Sigmoid colon (tissue), 7 donors: ENCODE data around the gene N4BP2. TPM values are rescaled to one million over a fixed set of nuclear protein-coding genes. Genes with fewer than 3 reads are reported as not detected.
"Not testable (repeated sequence)": the region's sequence is repeated elsewhere in the genome, so short reads cannot be mapped to it uniquely, and the experiment has no call there.

Experiments
- DNase-seq: peaks from one replicate; pipeline ENCODE4 v3.0.0-alpha.2; 2019
- H3K27ac ChIP-seq, 4 donors: fragments of 200-600 bp; sonication (generic); one replicate each; pipeline ENCODE4 v1.5.1; 2016 to 2019; ENCODE audit warnings: mild to moderate bottlenecking in 1 of 4
- H3K27me3 ChIP-seq, 3 donors: fragments of 200-600 bp; sonication (generic); one replicate each; pipeline ENCODE4 v1.5.1; 2019; ENCODE audit warnings: mild to moderate bottlenecking in 1 of 3
- H3K36me3 ChIP-seq, 4 donors: fragments of 200-600 bp; sonication (generic); one replicate each; pipeline ENCODE4 v1.5.1; 2016 to 2019
- H3K4me1 ChIP-seq, 4 donors: fragments of 200-600 bp; sonication (generic); one replicate each; pipeline ENCODE4 v1.5.1; 2017 to 2019
- H3K4me3 ChIP-seq, 4 donors: fragments of 200-600 bp; sonication (generic); one replicate each; pipeline ENCODE4 v1.5.1; 2017 to 2019; ENCODE audit warnings: mild to moderate bottlenecking in 2 of 4, moderate library complexity in 1 of 4
- H3K9me3 ChIP-seq, 4 donors: fragments of 200-600 bp in 3 of 4; sonication (generic) in 3 of 4; one replicate each; pipeline versions ENCODE4 v1.5.1 to v1.6.1; 2013 to 2019
- EP300 ChIP-seq, 4 donors: sonication (generic); formaldehyde crosslinking; IDR thresholded peaks; one replicate each; pipeline ENCODE4 v1.6.1; 2017; ENCODE audit warnings: antibody characterized with exemption in 4 of 4
- POLR2A ChIP-seq, 2 donors: fragments of 450-650 bp; IDR thresholded peaks; one replicate each; pipeline ENCODE4 v1.6.1; 2016; ENCODE audit warnings: antibody characterized with exemption in 2 of 2, mild to moderate bottlenecking in 2 of 2, moderate library complexity in 2 of 2
- POLR2AphosphoS5 ChIP-seq, 4 donors: sonication (generic); formaldehyde crosslinking; IDR thresholded peaks; one replicate each; pipeline ENCODE4 v1.6.1; 2017; ENCODE audit warnings: antibody characterized with exemption in 4 of 4
- WGBS, 2 donors: extraction: QIAGEN DNeasy Blood & Tissue Kit; methylation state at CpG; one replicate each; pipeline ENCODE4 v1.1.7; 2013; 5-methylcytosine and 5-hydroxymethylcytosine counted together
- intact Hi-C: fragments of 100-400 bp; cut with DNase I; formaldehyde crosslinking; loops from one replicate; pipeline ENCODE4 v1.15.1; 2023
- polyA plus RNA-seq, 3 donors: library from polyadenylated mRNA; stranded (reverse); fragments of 200-250 nt; gene quantifications; one replicate each; pipeline ENCODE4 v1.2.3, GENCODE V29; 2013
- total RNA-seq, 4 donors: library from RNA; depleted of rRNA; stranded (reverse); fragments of >200 nt; gene quantifications; one replicate each; pipeline ENCODE4 v1.1.0, GENCODE V29; 2016
- TF ChIP-seq, protein P1 (sequence below), 4 experiments: fragments of 450-650 bp in 3 of 4; fragments of 200-600 bp in 1 of 4; IDR thresholded peaks; one replicate each; pipeline ENCODE4 v1.5.1; 2016 to 2019; ENCODE audit warnings: antibody characterized with exemption in 4 of 4, mild to moderate bottlenecking in 3 of 4, moderate library complexity in 2 of 4
- donor health status: healthy with polysubstance abuse.
- donor health status: Bipolar disorder and iron deficiency.
- donor health status: healthy.

Gene N4BP2
- total and polyA plus RNA-seq, 7 donors, result 1.4 to 11.9 (median 7.9) TPM

DNA sequence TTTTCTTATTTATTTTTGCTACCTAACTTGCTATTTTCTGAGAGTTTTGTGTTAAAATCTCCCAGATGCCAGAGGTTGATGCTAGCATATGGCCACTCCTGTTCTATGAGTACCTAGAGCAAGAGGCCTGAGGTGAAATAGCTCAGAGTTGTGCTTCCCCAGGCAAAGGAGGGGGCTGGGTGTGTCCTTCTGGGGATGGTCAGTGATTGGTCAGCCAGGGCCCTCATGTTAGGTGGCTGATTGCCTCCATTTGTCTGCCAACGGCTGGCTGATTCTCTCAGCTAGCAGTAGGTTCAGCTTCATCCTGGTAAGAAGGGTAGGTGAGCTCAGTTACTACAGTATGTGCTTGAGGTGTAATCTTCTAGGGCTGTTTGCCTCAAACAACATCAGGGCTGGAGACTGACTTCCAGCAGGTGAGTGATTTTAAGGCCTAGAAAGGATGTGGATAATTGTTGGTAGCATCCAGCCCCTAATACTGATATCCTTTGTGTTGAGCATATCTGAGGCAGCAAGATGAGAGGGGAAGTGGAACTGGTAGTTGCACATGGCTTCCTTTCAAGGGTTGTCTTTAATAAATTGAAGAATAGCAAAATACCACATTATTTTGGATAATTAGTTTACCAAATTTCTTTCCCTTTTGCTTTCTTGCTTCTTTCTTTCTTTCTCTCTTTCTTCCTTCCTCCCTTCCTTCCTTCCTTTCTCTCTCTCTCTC lies 77.7 kb downstream of the N4BP2 start:
- Histone ChIP-seq H3K4me3 (no peak overlapping the region), H3K27ac (no peak overlapping the region), H3K36me3 (peaks cover 0 to 20% (median 0%) of the 10 kb centered on the region in 4 donors), H3K9me3 (no peaks in the 10 kb centered on the region), H3K4me1 (no peaks in the 10 kb centered on the region), H3K27me3 (no peaks in the 10 kb centered on the region)
- 84 to 89% methylated on average over 1 of the region's 1 CpG for WGBS, 2 donors
- intact Hi-C loops, result no loop called here
- no peak for DNase-seq
- TF ChIP-seq, protein P1, sequence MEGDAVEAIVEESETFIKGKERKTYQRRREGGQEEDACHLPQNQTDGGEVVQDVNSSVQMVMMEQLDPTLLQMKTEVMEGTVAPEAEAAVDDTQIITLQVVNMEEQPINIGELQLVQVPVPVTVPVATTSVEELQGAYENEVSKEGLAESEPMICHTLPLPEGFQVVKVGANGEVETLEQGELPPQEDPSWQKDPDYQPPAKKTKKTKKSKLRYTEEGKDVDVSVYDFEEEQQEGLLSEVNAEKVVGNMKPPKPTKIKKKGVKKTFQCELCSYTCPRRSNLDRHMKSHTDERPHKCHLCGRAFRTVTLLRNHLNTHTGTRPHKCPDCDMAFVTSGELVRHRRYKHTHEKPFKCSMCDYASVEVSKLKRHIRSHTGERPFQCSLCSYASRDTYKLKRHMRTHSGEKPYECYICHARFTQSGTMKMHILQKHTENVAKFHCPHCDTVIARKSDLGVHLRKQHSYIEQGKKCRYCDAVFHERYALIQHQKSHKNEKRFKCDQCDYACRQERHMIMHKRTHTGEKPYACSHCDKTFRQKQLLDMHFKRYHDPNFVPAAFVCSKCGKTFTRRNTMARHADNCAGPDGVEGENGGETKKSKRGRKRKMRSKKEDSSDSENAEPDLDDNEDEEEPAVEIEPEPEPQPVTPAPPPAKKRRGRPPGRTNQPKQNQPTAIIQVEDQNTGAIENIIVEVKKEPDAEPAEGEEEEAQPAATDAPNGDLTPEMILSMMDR (IDR thresholded peaks at IDR 0.05), result no peak
- TF ChIP-seq POLR2A (IDR thresholded peaks at IDR 0.05), result no peak
- no peak for TF ChIP-seq POLR2AphosphoS5 (IDR thresholded peaks at IDR 0.05)
- no peak for TF ChIP-seq EP300 (IDR thresholded peaks at IDR 0.05)

DNA sequence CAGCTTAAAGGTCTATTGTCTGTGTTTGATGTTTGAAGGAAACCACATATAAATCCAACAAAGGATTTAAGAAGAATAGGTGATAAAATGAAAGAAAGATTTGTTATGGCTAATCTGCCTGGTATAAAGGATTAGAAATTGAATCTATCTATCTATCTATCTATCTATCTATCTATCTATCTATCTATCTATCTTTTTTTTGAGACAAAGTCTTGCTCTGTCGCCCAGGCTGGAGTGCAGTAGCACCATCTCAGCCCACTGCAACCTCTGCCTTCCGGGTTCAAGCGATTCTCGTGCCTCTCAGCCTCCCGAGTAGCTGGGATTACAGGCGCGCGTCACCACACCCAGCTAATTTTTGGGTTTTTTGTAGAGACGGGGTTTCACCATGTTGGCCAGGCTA lies 79.6 kb downstream of the N4BP2 start:
- H3K36me3 ChIP-seq, result peaks cover 0 to 20% (median 0%) of the 10 kb centered on the region in 4 donors
- H3K27ac ChIP-seq, H3K9me3 ChIP-seq, H3K27me3 ChIP-seq, H3K4me3 ChIP-seq, intact Hi-C loops, H3K4me1 ChIP-seq, DNase-seq: not testable (repeated sequence)
- 97 to 98% methylated on average over 9 of the region's 9 CpGs for WGBS, 2 donors

DNA sequence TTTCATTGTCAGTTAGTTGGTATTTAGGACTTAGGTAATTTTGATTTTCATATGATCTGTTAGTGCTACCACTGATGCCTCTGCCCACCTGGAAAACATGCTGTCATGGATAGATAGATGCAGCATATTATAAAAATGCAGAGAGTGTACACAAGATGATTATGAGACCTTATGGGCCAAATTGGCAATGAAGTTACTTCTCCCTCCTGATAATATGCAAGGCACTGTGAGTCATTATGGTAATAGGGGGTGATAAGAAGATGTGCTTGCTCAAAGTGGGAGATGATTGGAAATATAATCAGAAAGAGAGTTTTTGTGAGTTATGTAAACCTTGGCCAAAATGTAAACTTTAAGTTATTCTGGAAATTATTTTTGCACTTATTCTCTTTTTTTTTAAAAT lies 83.5 kb downstream of the N4BP2 start:
- H3K9me3 ChIP-seq, result no peaks in the 10 kb centered on the region

DNA sequence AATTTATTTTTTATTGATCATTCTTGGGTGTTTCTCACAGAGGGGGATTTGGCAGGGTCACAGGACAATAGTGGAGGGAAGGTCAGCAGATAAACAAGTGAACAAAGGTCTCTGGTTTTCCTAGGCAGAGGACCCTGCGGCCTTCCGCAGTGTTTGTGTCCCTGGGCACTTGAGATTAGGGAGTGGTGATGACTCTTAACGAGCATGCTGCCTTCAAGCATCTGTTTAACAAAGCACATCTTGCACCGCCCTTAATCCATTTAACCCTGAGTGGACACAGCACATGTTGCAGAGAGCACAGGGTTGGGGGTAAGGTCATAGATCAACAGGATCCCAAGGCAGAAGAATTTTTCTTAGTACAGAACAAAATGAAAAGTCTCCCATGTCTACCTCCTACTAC lies 83.9 kb downstream of the N4BP2 start:
- H3K27me3 ChIP-seq, DNase-seq, H3K27ac ChIP-seq, H3K4me3 ChIP-seq, H3K4me1 ChIP-seq, H3K9me3 ChIP-seq, intact Hi-C loops: not testable (repeated sequence)
- WGBS, 2 donors, result 85 to 89% methylated on average over 4 of the region's 4 CpGs
- peaks cover 0 to 13% (median 1%) of the 10 kb centered on the region in 4 donors for H3K36me3 ChIP-seq

More for the DNA sequence above, 83.5 kb downstream of the N4BP2 start:
- Histone ChIP-seq H3K4me3 (no peak overlapping the region), H3K27ac (no peak overlapping the region), H3K4me1 (no peaks in the 10 kb centered on the region), H3K27me3 (no peaks in the 10 kb centered on the region), H3K36me3 (peaks cover 0 to 13% (median 1%) of the 10 kb centered on the region in 4 donors)
- no peak for DNase-seq
- intact Hi-C loops, result no loop called here
- TF ChIP-seq EP300 (IDR thresholded peaks at IDR 0.05) (no peak), POLR2A (IDR thresholded peaks at IDR 0.05) (no peak), POLR2AphosphoS5 (IDR thresholded peaks at IDR 0.05) (no peak)
- TF ChIP-seq, protein P1 (IDR thresholded peaks at IDR 0.05), result no peak

DNA sequence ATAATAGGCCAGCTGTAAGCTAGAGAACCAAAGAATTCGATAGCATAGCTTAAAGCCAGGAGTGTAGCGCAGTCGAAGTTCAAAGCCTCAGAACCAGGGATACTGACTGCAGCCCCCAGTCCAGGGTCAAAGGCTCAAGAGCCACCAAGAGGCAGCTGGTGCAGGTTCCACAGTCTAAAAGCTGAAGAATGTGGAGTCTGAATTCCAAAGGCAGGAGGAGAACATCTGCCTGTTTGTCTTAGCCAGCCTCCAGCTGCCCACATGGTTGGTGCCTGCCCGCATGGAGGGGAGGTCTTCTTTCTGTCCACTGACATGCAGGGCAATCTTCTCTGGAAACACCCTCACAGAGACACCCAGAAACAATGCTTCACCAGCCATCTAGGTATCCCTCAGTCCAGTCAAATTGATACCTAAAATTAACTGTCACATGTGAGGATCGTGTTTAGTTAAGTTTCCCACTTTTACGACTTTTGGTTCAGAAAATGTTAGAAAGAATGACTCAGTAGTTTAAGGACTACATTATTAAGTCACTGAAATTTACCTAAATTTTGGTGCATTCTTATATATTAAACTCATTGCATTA lies 87.4 kb downstream of the N4BP2 start:
- TF ChIP-seq, protein P1 (IDR thresholded peaks at IDR 0.05), result no peak
- no peak for TF ChIP-seq POLR2A (IDR thresholded peaks at IDR 0.05)
- Histone ChIP-seq H3K4me3 (no peak overlapping the region), H3K27me3 (no peaks in the 10 kb centered on the region), H3K4me1 (no peaks in the 10 kb centered on the region), H3K36me3 (peaks cover 0 to 3% (median 0%) of the 10 kb centered on the region in 4 donors), H3K9me3 (no peaks in the 10 kb centered on the region), H3K27ac (no peak overlapping the region)
- intact Hi-C loops, result no loop called here
- 92% methylated on average over 6 of the region's 6 CpGs for WGBS, 2 donors
- no peak for DNase-seq

DNA sequence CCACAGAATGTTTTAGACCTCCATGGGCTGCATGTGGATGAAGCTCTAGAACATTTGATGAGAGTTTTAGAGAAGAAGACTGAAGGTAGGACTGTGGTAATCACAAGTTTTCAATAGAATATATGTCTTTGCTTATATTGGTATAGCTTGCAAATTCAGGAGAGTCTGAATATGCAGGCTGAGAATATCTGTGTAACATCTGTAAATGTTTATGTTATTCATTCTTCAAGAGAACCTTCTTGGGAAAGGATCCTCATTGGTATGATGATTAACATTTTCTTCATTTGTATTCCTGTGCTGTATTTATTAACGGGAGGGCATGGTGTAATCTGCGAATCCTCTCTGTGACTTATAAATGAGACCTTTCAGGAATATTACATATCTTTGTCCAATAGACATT lies 88.1 kb downstream of the N4BP2 start:
- DNase-seq, result no peak
- intact Hi-C loops, result no loop called here
- Histone ChIP-seq H3K4me1 (no peaks in the 10 kb centered on the region), H3K27me3 (no peaks in the 10 kb centered on the region), H3K4me3 (no peak overlapping the region), H3K9me3 (no peaks in the 10 kb centered on the region), H3K36me3 (peaks cover 0 to 3% (median 0%) of the 10 kb centered on the region in 4 donors), H3K27ac (no peak overlapping the region)
- TF ChIP-seq, protein P1 (IDR thresholded peaks at IDR 0.05), result no peak
- TF ChIP-seq POLR2AphosphoS5 (IDR thresholded peaks at IDR 0.05), result no peak
- no peak for TF ChIP-seq POLR2A (IDR thresholded peaks at IDR 0.05)
- TF ChIP-seq EP300 (IDR thresholded peaks at IDR 0.05), result no peak
- 77 to 92% methylated on average over 2 of the region's 2 CpGs for WGBS, 2 donors

DNA sequence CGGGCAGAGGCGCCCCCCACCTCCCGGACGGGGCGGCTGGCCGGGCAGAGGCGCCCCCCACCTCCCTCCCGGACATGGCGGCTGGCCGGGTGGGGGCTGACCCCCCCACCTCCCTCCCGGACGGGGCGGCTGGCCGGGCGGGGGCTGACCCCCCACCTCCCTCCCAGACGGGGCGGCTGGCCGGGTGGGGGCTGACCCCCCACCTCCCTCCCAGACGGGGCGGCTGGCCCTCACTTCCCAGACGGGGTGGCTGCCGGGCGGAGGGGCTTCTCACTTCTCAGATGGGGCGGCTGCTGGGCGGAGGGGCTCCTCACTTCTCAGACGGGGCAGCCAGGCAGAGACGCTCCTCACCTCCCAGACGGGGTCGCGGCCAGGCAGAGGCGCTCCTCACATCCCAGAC lies 90.8 kb downstream of the N4BP2 start:
- H3K36me3 ChIP-seq, H3K27me3 ChIP-seq, H3K4me1 ChIP-seq, DNase-seq, intact Hi-C loops, H3K4me3 ChIP-seq, H3K27ac ChIP-seq, H3K9me3 ChIP-seq: not testable (repeated sequence)
- WGBS, 2 donors, result 93 to 95% methylated on average over 31 of the region's 31 CpGs
